ENCODE measurements around the gene MAST2. TPM values are rescaled to one million over a fixed set of nuclear protein-coding genes. Genes with fewer than 3 reads are reported as not detected.

The MAST2 gene
- total RNA-seq, 1 experiment from 2014 or later = 77.0 TPM

DNA sequence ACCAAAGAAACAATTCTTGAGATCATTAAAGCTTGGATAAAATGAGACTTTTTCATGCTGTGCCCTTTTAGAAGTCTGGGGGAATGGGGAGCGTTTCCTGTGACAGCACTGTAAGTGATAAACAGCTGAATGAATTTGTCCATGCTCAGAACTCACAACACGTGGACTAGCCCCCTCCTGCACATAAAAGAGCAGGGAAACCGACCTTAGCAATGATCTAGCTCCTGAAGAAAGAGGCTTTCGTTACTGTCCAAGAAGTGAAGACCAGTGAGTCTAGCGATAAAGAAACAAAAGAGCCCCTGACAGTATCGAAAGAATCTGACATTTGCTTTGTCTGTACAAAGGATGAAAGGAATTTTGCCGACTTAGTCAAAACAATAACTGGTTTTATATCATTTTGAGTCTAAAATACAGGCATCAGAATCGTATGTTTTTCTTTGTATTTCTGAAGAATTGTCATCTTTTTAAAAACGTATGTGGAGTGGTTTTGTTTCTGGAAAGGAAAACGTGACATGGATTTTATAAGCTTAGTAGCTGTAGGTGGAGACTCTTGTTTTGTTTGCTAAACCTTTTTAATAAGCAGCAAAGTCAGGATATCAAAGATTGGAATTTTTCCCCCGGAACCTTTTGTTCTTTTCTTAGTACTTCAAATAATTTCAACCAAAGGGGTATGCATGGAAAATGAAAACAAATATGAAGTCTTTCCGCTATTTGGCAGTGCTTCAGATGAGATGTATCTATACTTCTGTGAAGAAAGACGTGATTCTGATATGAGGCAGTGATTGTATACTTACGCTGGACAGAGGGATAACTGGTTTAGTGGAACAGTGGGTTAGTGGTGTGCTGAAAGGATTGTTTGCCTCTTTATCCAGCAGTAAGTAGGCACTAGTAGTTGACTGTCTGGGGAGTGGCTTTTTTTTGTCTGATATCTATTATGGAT, 61.0 kb downstream of the MAST2 start:
- no peak for ATAC-seq
- Histone ChIP-seq H3K4me1 (ENCODE audit: control insufficient read depth, insufficient read depth, low read length) (peaks cover 36% of the 10 kb centered on the region), H3K27ac (ENCODE audit: low read length) (peak overlapping the region; percentile 62), H3K9me3 (ENCODE audit: control insufficient read depth, insufficient read depth, low read depth, low read length) (no peaks in the 10 kb centered on the region), H3K4me3 (ENCODE audit: low read depth in 2 of 2, low read length in 2 of 2) (no peak overlapping the region), H3K27me3 (ENCODE audit: control insufficient read depth, insufficient read depth, low read length) (no peaks in the 10 kb centered on the region), H3K36me3 (ENCODE audit: control insufficient read depth, insufficient read depth, low read length) (no peaks in the 10 kb centered on the region)
- BruUV-seq (replicated peaks) = TSS peak; percentile 10
- intact Hi-C loops (cut with micrococcal nuclease; ENCODE audit: unreplicated experiment) (no loop called here), in situ Hi-C loops (cut with HindIII; ENCODE audit: low pct_unique_long_range_greater_than_20kb, low sequenced_read_pairs) (loop anchor here (25.0 kb wide), 1 partner anchor 177 kb away; the partner anchor contains the start of genes GPBP1L1 and TMEM69)
- TF ChIP-seq SIN3A (IDR thresholded peaks at IDR 0.05; ENCODE audit: borderline replicate concordance, insufficient read depth, low read depth, low read length) (no peak), POLR2AphosphoS5 (IDR thresholded peaks at IDR 0.05; ENCODE audit: low read depth, low read length) (no peak), TCF7L2 (IDR thresholded peaks at IDR 0.05; ENCODE audit: low read depth, low read length) (no peak)
- TF ChIP-seq, protein P1, sequence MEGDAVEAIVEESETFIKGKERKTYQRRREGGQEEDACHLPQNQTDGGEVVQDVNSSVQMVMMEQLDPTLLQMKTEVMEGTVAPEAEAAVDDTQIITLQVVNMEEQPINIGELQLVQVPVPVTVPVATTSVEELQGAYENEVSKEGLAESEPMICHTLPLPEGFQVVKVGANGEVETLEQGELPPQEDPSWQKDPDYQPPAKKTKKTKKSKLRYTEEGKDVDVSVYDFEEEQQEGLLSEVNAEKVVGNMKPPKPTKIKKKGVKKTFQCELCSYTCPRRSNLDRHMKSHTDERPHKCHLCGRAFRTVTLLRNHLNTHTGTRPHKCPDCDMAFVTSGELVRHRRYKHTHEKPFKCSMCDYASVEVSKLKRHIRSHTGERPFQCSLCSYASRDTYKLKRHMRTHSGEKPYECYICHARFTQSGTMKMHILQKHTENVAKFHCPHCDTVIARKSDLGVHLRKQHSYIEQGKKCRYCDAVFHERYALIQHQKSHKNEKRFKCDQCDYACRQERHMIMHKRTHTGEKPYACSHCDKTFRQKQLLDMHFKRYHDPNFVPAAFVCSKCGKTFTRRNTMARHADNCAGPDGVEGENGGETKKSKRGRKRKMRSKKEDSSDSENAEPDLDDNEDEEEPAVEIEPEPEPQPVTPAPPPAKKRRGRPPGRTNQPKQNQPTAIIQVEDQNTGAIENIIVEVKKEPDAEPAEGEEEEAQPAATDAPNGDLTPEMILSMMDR (IDR thresholded peaks at IDR 0.05) = no peak
- TF ChIP-seq, protein P2, sequence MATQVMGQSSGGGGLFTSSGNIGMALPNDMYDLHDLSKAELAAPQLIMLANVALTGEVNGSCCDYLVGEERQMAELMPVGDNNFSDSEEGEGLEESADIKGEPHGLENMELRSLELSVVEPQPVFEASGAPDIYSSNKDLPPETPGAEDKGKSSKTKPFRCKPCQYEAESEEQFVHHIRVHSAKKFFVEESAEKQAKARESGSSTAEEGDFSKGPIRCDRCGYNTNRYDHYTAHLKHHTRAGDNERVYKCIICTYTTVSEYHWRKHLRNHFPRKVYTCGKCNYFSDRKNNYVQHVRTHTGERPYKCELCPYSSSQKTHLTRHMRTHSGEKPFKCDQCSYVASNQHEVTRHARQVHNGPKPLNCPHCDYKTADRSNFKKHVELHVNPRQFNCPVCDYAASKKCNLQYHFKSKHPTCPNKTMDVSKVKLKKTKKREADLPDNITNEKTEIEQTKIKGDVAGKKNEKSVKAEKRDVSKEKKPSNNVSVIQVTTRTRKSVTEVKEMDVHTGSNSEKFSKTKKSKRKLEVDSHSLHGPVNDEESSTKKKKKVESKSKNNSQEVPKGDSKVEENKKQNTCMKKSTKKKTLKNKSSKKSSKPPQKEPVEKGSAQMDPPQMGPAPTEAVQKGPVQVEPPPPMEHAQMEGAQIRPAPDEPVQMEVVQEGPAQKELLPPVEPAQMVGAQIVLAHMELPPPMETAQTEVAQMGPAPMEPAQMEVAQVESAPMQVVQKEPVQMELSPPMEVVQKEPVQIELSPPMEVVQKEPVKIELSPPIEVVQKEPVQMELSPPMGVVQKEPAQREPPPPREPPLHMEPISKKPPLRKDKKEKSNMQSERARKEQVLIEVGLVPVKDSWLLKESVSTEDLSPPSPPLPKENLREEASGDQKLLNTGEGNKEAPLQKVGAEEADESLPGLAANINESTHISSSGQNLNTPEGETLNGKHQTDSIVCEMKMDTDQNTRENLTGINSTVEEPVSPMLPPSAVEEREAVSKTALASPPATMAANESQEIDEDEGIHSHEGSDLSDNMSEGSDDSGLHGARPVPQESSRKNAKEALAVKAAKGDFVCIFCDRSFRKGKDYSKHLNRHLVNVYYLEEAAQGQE (IDR thresholded peaks at IDR 0.05; ENCODE audit: insufficient read depth in 1 of 2, low read depth in 2 of 2, low read length in 1 of 2) = no peak
- DNase-seq (ENCODE audit: low read depth, low spot score) = no peak
- POLR2A ChIA-PET = interaction anchor here (0.6 kb wide), 1 partner anchor 353 kb away, joined by 9 read pairs; no protein-coding TSS in a partner anchor
- CTCF ChIA-PET = no interaction called here

DNA sequence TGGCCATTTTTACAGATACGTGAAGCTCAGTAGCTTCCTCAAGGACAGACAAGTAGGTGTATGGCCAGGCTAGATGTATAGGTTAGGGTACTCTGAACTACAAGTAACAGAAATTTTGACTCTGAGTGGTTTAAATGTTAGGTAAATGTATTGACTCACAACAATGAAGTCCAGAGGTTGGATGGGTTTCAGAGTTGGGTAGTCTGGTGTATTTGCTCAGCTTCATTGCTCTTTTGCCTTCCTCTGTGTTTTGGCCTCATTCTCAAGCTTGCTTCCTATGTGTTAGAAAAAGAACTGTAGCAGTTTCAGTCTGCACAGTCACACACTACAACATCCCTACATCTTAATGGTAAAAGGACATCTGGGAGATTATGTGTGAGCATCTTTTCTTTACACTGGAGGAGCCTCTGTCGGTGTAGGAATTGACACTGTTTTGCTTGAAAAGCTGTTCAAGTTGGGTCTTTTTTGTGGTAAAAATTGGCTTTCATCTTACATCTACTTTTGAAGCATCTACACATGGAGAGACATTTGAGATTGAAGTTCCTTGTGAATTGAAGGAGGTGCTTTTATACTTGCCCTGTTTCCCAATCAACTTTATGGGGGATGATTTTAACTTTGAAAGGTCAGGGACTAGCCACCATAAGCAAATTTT, 64.4 kb downstream of the MAST2 start:
- Histone ChIP-seq H3K36me3 (ENCODE audit: control insufficient read depth, insufficient read depth, low read length) (no peaks in the 10 kb centered on the region), H3K4me1 (ENCODE audit: control insufficient read depth, insufficient read depth, low read length) (peaks cover 41% of the 10 kb centered on the region), H3K27me3 (ENCODE audit: control insufficient read depth, insufficient read depth, low read length) (no peaks in the 10 kb centered on the region), H3K4me3 (ENCODE audit: low read depth in 2 of 2, low read length in 2 of 2) (no peak overlapping the region), H3K9me3 (ENCODE audit: control insufficient read depth, insufficient read depth, low read depth, low read length) (no peaks in the 10 kb centered on the region), H3K27ac (ENCODE audit: low read length) (peak overlapping the region; percentile 14; the same call in 1 of the 2 replicates)
- no peak for ATAC-seq
- ChIA-PET POLR2A (no interaction called here), CTCF (no interaction called here)
- DNase-seq (ENCODE audit: low read depth, low spot score) = no peak
- intact Hi-C loops (cut with micrococcal nuclease; ENCODE audit: unreplicated experiment) = no loop called here
- in situ Hi-C loops (cut with HindIII; ENCODE audit: low pct_unique_long_range_greater_than_20kb, low sequenced_read_pairs) = loop anchor here (25.0 kb wide), 1 partner anchor 181 kb away; the partner anchor contains the start of genes GPBP1L1 and TMEM69
- TF ChIP-seq, protein P1 (IDR thresholded peaks at IDR 0.05) = no peak
- no peak for TF ChIP-seq POLR2AphosphoS5 (IDR thresholded peaks at IDR 0.05; ENCODE audit: low read depth, low read length)
- no peak for TF ChIP-seq TCF7L2 (IDR thresholded peaks at IDR 0.05; ENCODE audit: low read depth, low read length)
- TF ChIP-seq SIN3A (IDR thresholded peaks at IDR 0.05; ENCODE audit: borderline replicate concordance, insufficient read depth, low read depth, low read length) = no peak
- TF ChIP-seq, protein P2 (IDR thresholded peaks at IDR 0.05; ENCODE audit: insufficient read depth in 1 of 2, low read depth in 2 of 2, low read length in 1 of 2) = no peak
- BruUV-seq (replicated peaks) = no TSS peak
